Measurements from ENCODE around the gene HIVEP3. TPM values are rescaled to one million over a fixed set of nuclear protein-coding genes. Genes with fewer than 3 reads are reported as not detected.

HIVEP3 gene
- polyA plus RNA-seq, 1 of the 3 experiments (the other 2 are of a cell fraction), result 6.4 TPM

DNA sequence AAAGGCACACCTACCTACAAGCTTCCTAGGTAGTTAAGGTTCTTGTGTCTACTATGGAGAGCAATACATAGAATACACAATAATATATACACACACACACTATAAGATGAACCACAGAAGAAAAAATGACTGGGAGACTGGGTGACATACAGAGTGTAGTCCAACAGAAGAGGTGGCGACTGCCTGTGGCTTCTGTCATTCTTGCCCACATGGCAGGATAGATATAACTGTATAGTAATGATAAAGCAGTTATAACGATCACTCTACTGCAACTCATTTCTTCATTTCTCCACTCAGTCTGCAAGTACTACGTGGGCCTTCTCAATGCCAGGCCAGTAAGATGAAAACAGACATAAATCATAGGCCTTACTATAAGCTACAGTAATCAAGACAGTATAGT lies 320.4 kb downstream of the HIVEP3 start:
- Histone ChIP-seq H4K20me1 (ENCODE audit: insufficient read depth) (no peaks in the 10 kb centered on the region), H3K9ac (no peak overlapping the region), H3K4me2 (no peak overlapping the region), H3K79me2 (ENCODE audit: insufficient read depth) (no peaks in the 10 kb centered on the region), H3K4me3 (ENCODE audit: low read depth in 2 of 2, low read length in 1 of 2) (no peak overlapping the region), H3K9me3 (no peaks in the 10 kb centered on the region), H3K27ac (ENCODE audit: low read depth in 2 of 2, low read length in 1 of 2) (no peak overlapping the region), H3K4me1 (ENCODE audit: control insufficient read depth in 1 of 2, insufficient read depth in 2 of 2, low read depth in 1 of 2, low read length in 1 of 2) (no peaks in the 10 kb centered on the region), H3F3A (replicated peaks; ENCODE audit: insufficient read depth) (no peaks in the 10 kb centered on the region), H2AFZ (ENCODE audit: low read depth) (no peak overlapping the region), H3K9me2 (no peaks in the 10 kb centered on the region), H3K36me3 (replicated peaks in 1 of 2; ENCODE audit: control insufficient read depth in 1 of 2, insufficient read depth in 2 of 2, low read length in 1 of 2) (no peaks in the 10 kb centered on the region), H3K27me3 (ENCODE audit: insufficient read depth) (no peaks in the 10 kb centered on the region)
- 87% methylated on average over 3 of the region's 3 CpGs for WGBS (ENCODE audit: low lambda C conversion rate)
- CTCF ChIA-PET, result interaction anchor here (0.8 to 2.9 kb wide), 3 partner anchors 8 to 24 kb away, joined by 3 to 13 read pairs (median 6); no protein-coding TSS in a partner anchor
- POLR2A ChIA-PET, result no interaction called here
- no peak for DNase-seq
- TF ChIP-seq SIN3A (IDR thresholded peaks at IDR 0.05; ENCODE audit: borderline replicate concordance, low read depth, low read length), result no peak
- no peak for TF ChIP-seq MEF2A (IDR thresholded peaks at IDR 0.05; ENCODE audit: borderline replicate concordance, low read depth)
- no peak for TF ChIP-seq EZH2phosphoT487 (IDR thresholded peaks at IDR 0.05; ENCODE audit: borderline replicate concordance, low read depth)
- no peak for TF ChIP-seq FOSL2 (IDR thresholded peaks at IDR 0.05; ENCODE audit: borderline replicate concordance, low read depth)
- TF ChIP-seq, protein P1, sequence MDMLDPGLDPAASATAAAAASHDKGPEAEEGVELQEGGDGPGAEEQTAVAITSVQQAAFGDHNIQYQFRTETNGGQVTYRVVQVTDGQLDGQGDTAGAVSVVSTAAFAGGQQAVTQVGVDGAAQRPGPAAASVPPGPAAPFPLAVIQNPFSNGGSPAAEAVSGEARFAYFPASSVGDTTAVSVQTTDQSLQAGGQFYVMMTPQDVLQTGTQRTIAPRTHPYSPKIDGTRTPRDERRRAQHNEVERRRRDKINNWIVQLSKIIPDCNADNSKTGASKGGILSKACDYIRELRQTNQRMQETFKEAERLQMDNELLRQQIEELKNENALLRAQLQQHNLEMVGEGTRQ (IDR thresholded peaks at IDR 0.05; ENCODE audit: borderline replicate concordance, low read depth, low read length), result no peak
- no peak for TF ChIP-seq ELF1 (IDR thresholded peaks at IDR 0.05)
- TF ChIP-seq NRF1 (IDR thresholded peaks at IDR 0.05; ENCODE audit: low read depth, low read length), result no peak
- TF ChIP-seq NFIC (IDR thresholded peaks at IDR 0.05; ENCODE audit: borderline replicate concordance), result no peak
- no peak for TF ChIP-seq FOXJ3 (CRISPR knock-in tag; IDR thresholded peaks at IDR 0.05)
- TF ChIP-seq CHD2 (IDR thresholded peaks at IDR 0.05; ENCODE audit: low read length, partially characterized antibody), result no peak
- no peak for TF ChIP-seq GABPA (IDR thresholded peaks at IDR 0.05; ENCODE audit: low read depth)
- TF ChIP-seq FOXM1 (IDR thresholded peaks at IDR 0.05; ENCODE audit: low read depth), result no peak
- no peak for TF ChIP-seq TAF1 (IDR thresholded peaks at IDR 0.05; ENCODE audit: borderline replicate concordance, low read depth, low read length)

GRCh38 chr1:41592451-41593125 lies 326.1 kb downstream of the HIVEP3 start:
- Histone ChIP-seq H4K20me1 (ENCODE audit: insufficient read depth) (no peaks in the 10 kb centered on the region), H3K79me2 (ENCODE audit: insufficient read depth) (no peaks in the 10 kb centered on the region), H3K4me3 (ENCODE audit: low read depth in 2 of 2, low read length in 1 of 2) (no peak overlapping the region), H3K9me3 (no peaks in the 10 kb centered on the region), H2AFZ (ENCODE audit: low read depth) (no peak overlapping the region), H3K9ac (no peak overlapping the region), H3K27ac (ENCODE audit: low read depth in 2 of 2, low read length in 1 of 2) (no peak overlapping the region), H3K36me3 (replicated peaks in 1 of 2; ENCODE audit: control insufficient read depth in 1 of 2, insufficient read depth in 2 of 2, low read length in 1 of 2) (no peaks in the 10 kb centered on the region), H3F3A (replicated peaks; ENCODE audit: insufficient read depth) (no peaks in the 10 kb centered on the region), H3K4me2 (no peak overlapping the region), H3K4me1 (ENCODE audit: control insufficient read depth in 1 of 2, insufficient read depth in 2 of 2, low read depth in 1 of 2, low read length in 1 of 2) (no peaks in the 10 kb centered on the region), H3K9me2 (no peaks in the 10 kb centered on the region), H3K27me3 (ENCODE audit: insufficient read depth) (no peaks in the 10 kb centered on the region)
- whole genome bisulfite sequencing (ENCODE audit: low lambda C conversion rate), result 86% methylated on average over 3 of the region's 5 CpGs
- POLR2A ChIA-PET, result no interaction called here
- CTCF ChIA-PET, result interaction anchor here (0.7 to 4.5 kb wide), 2 partner anchors 19 to 57 kb away, joined by 3 to 19 read pairs; no protein-coding TSS in a partner anchor
- DNase-seq, result no peak
- no peak for TF ChIP-seq FOXJ3 (CRISPR knock-in tag; IDR thresholded peaks at IDR 0.05)
- TF ChIP-seq CHD2 (IDR thresholded peaks at IDR 0.05; ENCODE audit: low read length, partially characterized antibody), result no peak
- TF ChIP-seq ZBTB33 (IDR thresholded peaks at IDR 0.05; ENCODE audit: borderline replicate concordance, low read depth), result no peak
- TF ChIP-seq ELF1 (IDR thresholded peaks at IDR 0.05), result no peak
- TF ChIP-seq, protein P1 (IDR thresholded peaks at IDR 0.05; ENCODE audit: borderline replicate concordance, low read depth, low read length), result no peak
- TF ChIP-seq GABPA (IDR thresholded peaks at IDR 0.05; ENCODE audit: low read depth), result no peak
- no peak for TF ChIP-seq TCF12 (IDR thresholded peaks at IDR 0.05)
- TF ChIP-seq RXRA (IDR thresholded peaks at IDR 0.05; ENCODE audit: borderline replicate concordance, low read depth), result no peak
